ENCODE data around the gene RNF112.

The RNF112 gene

GRCh38 chr17:19421219-19421618, 10.2 kb downstream of the RNF112 start:
- H3K36me3 ChIP-seq (ENCODE audit: control insufficient read depth in 2 of 2, insufficient read depth in 1 of 2, low read length in 2 of 2) = no peaks in the 10 kb centered on the region
- H3K4me3 ChIP-seq (ENCODE audit: low read depth, low read length) = no peak overlapping the region
- POLR2A ChIA-PET = interaction anchor here (0.6 kb wide), 1 partner anchor 34 kb away, joined by 3 read pairs; the partner anchor contains the start of gene MFAP4
- H3K4me1 ChIP-seq (ENCODE audit: control insufficient read depth, insufficient read depth, low read length) = no peaks in the 10 kb centered on the region
- CTCF ChIA-PET = interaction anchor here (0.6 to 1.2 kb wide), 4 partner anchors 8 to 328 kb away, joined by 3 to 4 read pairs (median 3); partner anchors contain the start of gene B9D1
- no peaks in the 10 kb centered on the region for H3K9me3 ChIP-seq (ENCODE audit: control insufficient read depth, insufficient read depth, low read depth, low read length)
- TF ChIP-seq ZNF121 (tag by site-specific recombination; IDR thresholded peaks at IDR 0.05) (no peak), ZBTB17 (tag by site-specific recombination; IDR thresholded peaks at IDR 0.05) (no peak), ZNF645 (tag by site-specific recombination; IDR thresholded peaks at IDR 0.05) (no peak), PRDM6 (tag by site-specific recombination; IDR thresholded peaks at IDR 0.05) (no peak), ZNF530 (tag by site-specific recombination; IDR thresholded peaks at IDR 0.05; ENCODE audit: low read depth) (no peak), ZNF561 (tag by site-specific recombination; IDR thresholded peaks at IDR 0.05; ENCODE audit: borderline replicate concordance) (no peak), SCRT1 (tag by site-specific recombination; IDR thresholded peaks at IDR 0.05; ENCODE audit: borderline replicate concordance) (no peak), ZNF791 (tag by site-specific recombination; IDR thresholded peaks at IDR 0.05) (no peak), ZNF391 (tag by site-specific recombination; IDR thresholded peaks at IDR 0.05; ENCODE audit: borderline replicate concordance, low read depth) (no peak), ZNF354C (tag by site-specific recombination; IDR thresholded peaks at IDR 0.05; ENCODE audit: borderline replicate concordance, low read depth) (no peak)
- TF ChIP-seq, protein P1, sequence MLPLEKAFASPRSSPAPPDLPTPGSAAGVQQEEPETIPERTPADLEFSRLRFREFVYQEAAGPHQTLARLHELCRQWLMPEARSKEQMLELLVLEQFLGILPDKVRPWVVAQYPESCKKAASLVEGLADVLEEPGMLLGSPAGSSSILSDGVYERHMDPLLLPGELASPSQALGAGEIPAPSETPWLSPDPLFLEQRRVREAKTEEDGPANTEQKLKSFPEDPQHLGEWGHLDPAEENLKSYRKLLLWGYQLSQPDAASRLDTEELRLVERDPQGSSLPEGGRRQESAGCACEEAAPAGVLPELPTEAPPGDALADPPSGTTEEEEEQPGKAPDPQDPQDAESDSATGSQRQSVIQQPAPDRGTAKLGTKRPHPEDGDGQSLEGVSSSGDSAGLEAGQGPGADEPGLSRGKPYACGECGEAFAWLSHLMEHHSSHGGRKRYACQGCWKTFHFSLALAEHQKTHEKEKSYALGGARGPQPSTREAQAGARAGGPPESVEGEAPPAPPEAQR (tag by site-specific recombination; IDR thresholded peaks at IDR 0.05) = no peak
- H3K27ac ChIP-seq (ENCODE audit: extremely low read depth, low read depth, low read length) = no peak overlapping the region

- TF ChIP-seq TCF7L2 (IDR thresholded peaks at IDR 0.05; ENCODE audit: borderline replicate concordance, low read depth, low read length) (no peak), HIC1 (tag by site-specific recombination; IDR thresholded peaks at IDR 0.05) (no peak), OVOL3 (tag by site-specific recombination; IDR thresholded peaks at IDR 0.05) (no peak), ZNF48 (tag by site-specific recombination; IDR thresholded peaks at IDR 0.05) (no peak), ZNF549 (tag by site-specific recombination; IDR thresholded peaks at IDR 0.05) (no peak), WT1 (tag by site-specific recombination; IDR thresholded peaks at IDR 0.05) (no peak)
- Histone ChIP-seq H3K9me3 (ENCODE audit: control insufficient read depth, insufficient read depth, low read depth, low read length) (no peaks in the 10 kb centered on the region), H3K36me3 (ENCODE audit: control insufficient read depth in 2 of 2, insufficient read depth in 1 of 2, low read length in 2 of 2) (no peaks in the 10 kb centered on the region), H3K4me1 (ENCODE audit: control insufficient read depth, insufficient read depth, low read length) (no peaks in the 10 kb centered on the region), H3K27ac (ENCODE audit: extremely low read depth, low read depth, low read length) (no peak overlapping the region), H3K4me3 (ENCODE audit: low read depth, low read length) (no peak overlapping the region)
- ChIA-PET CTCF (interaction anchor here (0.8 to 1.2 kb wide), 2 partner anchors 8 to 59 kb away, joined by 3 read pairs; partner anchors contain the start of gene B9D1), POLR2A (no interaction called here)
Measured at GRCh38 chr17:19421926-19422325, 10.9 kb downstream of the RNF112 start.

Measured in HEK293 (cell line).